Neural cell (in vitro differentiated cells): ENCODE results near the gene ARID3A. TPM values are rescaled to one million over a fixed set of nuclear protein-coding genes. Genes with fewer than 3 reads are reported as not detected.
A peak's percentile ranks its signal among the peaks of the same experiment; 100 is the strongest.

ENCODE experiments used
- H2AFZ ChIP-seq: fragments of 200-600, 300-800 bp; sonication (generic), shearing (Covaris generic); 2 replicates; pipeline ENCODE4 v1.6.0; 2014; ENCODE audit warnings: low read depth, mild to moderate bottlenecking, antibody characterized with exemption, low read length, moderate library complexity
- H3F3A ChIP-seq: fragments of 200-600 bp; shearing (Covaris generic); 2 replicates; pipeline ENCODE4 v1.6.1; 2016; ENCODE audit warnings: mild to moderate bottlenecking, moderate library complexity, mixed read lengths, antibody characterized with exemption, low read length; ENCODE audit not compliant: insufficient read depth, poor library complexity, severe bottlenecking
- H3K27ac ChIP-seq: fragments of 200-600, 300-800 bp; sonication (generic), shearing (Covaris generic); 2 replicates; pipeline ENCODE4 v1.5.1; 2014; ENCODE audit warnings: mild to moderate bottlenecking, low read length, moderate library complexity
- H3K27me3 ChIP-seq: fragments of 300-800, 200-600 bp; sonication (generic), shearing (Covaris generic); 2 replicates; pipeline ENCODE4 v1.6.0; 2014; ENCODE audit warnings: mild to moderate bottlenecking, low read depth, low read length, moderate library complexity; ENCODE audit not compliant: insufficient read depth
- H3K36me3 ChIP-seq: fragments of 300-800, 200-600 bp; sonication (generic), shearing (Covaris generic); 2 replicates; pipeline ENCODE4 v1.5.1; 2014; ENCODE audit warnings: mild to moderate bottlenecking, antibody characterized with exemption, low read length, moderate library complexity; ENCODE audit not compliant: insufficient read depth
- H3K4me2 ChIP-seq: fragments of 300-800, 200-600 bp; sonication (generic), shearing (Covaris generic); 2 replicates; pipeline ENCODE4 v1.6.0; 2014; ENCODE audit warnings: mild to moderate bottlenecking, low read length
- H3K4me3 ChIP-seq: fragments of 300-800, 200-600 bp; sonication (generic), shearing (Covaris generic); 2 replicates; pipeline ENCODE4 v1.5.1; 2014; ENCODE audit warnings: mild to moderate bottlenecking, low read length, moderate library complexity
- H3K79me2 ChIP-seq: fragments of 200-600 bp; shearing (Covaris generic); replicated peaks from 2 replicates; pipeline ENCODE4 v1.6.0; 2014; ENCODE audit warnings: mild to moderate bottlenecking, low read length, moderate library complexity; ENCODE audit not compliant: insufficient read depth
- H3K9ac ChIP-seq: fragments of 300-800, 200-600 bp; sonication (generic), shearing (Covaris generic); 2 replicates; pipeline ENCODE4 v1.6.1; 2016; ENCODE audit warnings: mild to moderate bottlenecking, low read length, mixed read lengths
- H3K9me2 ChIP-seq: fragments of 200-600 bp; shearing (Covaris generic); 2 replicates; pipeline ENCODE4 v1.6.1; 2016; ENCODE audit warnings: mild to moderate bottlenecking, low read length, mixed read lengths; ENCODE audit not compliant: insufficient read depth
- H3K9me3 ChIP-seq: fragments of 200-600, 300-800 bp; sonication (generic), shearing (Covaris generic); 2 replicates; pipeline ENCODE4 v1.6.1; 2016; ENCODE audit warnings: mild to moderate bottlenecking, mixed run types, low read length, moderate library complexity, mixed read lengths
- H4K20me1 ChIP-seq: fragments of 200-600 bp; shearing (Covaris generic); 2 replicates; pipeline ENCODE4 v1.6.1; 2016; ENCODE audit warnings: mild to moderate bottlenecking, mixed run types; ENCODE audit not compliant: insufficient read depth
- EP300 ChIP-seq: fragments of 450-650 bp; conservative IDR thresholded peaks from 2 replicates; pipeline ENCODE4 v1.6.1; 2014; ENCODE audit warnings: antibody characterized with exemption, mild to moderate bottlenecking, moderate library complexity; ENCODE audit not compliant: poor library complexity, severe bottlenecking
- EZH2 ChIP-seq: fragments of 200-600, 300-800 bp; shearing (Covaris generic), sonication (generic); IDR thresholded peaks from 2 replicates; pipeline ENCODE4 v1.6.1; 2014; ENCODE audit warnings: antibody characterized with exemption, low read length, borderline replicate concordance, mild to moderate bottlenecking; ENCODE audit not compliant: insufficient read depth, poor library complexity, severe bottlenecking
- MXI1 ChIP-seq: fragments of 450-650 bp; conservative IDR thresholded peaks from 2 replicates; pipeline ENCODE4 v1.6.1; 2014; ENCODE audit warnings: antibody characterized with exemption, mild to moderate bottlenecking; ENCODE audit not compliant: poor library complexity, severe bottlenecking
- POLR2AphosphoS5 ChIP-seq: IDR thresholded peaks from 2 replicates; pipeline ENCODE4 v1.6.1; 2012
- RAD21 ChIP-seq: fragments of 450-650 bp; conservative IDR thresholded peaks from 2 replicates; pipeline ENCODE4 v1.6.1; 2014; ENCODE audit warnings: antibody characterized with exemption, mild to moderate bottlenecking, moderate library complexity
- REST ChIP-seq: IDR thresholded peaks from 2 replicates; pipeline ENCODE4 v1.6.1; 2012; ENCODE audit warnings: borderline replicate concordance
- SMC3 ChIP-seq: fragments of 450-650 bp; conservative IDR thresholded peaks from 2 replicates; pipeline ENCODE4 v1.6.1; 2014; ENCODE audit warnings: antibody characterized with exemption, mild to moderate bottlenecking, moderate library complexity; ENCODE audit not compliant: poor library complexity
- TAF1 ChIP-seq: IDR thresholded peaks from 2 replicates; pipeline ENCODE4 v1.6.1; 2012; ENCODE audit warnings: low read depth
- polyA plus RNA-seq: library from polyadenylated mRNA; depleted of rRNA; stranded (reverse); fragments of >200 nt; gene quantifications from 2 replicates; pipeline ENCODE4 v1.2.3, GENCODE V29; 2014
- TF ChIP-seq, protein P1 (sequence below): fragments of 450-650 bp; IDR thresholded peaks from 2 replicates; pipeline ENCODE4 v1.5.1; 2014; ENCODE audit warnings: antibody characterized with exemption, mild to moderate bottlenecking, moderate library complexity; ENCODE audit not compliant: poor library complexity, severe bottlenecking

The ARID3A gene
- polyA plus RNA-seq, 1 donor from 2014 or later = 11.4 TPM

DNA sequence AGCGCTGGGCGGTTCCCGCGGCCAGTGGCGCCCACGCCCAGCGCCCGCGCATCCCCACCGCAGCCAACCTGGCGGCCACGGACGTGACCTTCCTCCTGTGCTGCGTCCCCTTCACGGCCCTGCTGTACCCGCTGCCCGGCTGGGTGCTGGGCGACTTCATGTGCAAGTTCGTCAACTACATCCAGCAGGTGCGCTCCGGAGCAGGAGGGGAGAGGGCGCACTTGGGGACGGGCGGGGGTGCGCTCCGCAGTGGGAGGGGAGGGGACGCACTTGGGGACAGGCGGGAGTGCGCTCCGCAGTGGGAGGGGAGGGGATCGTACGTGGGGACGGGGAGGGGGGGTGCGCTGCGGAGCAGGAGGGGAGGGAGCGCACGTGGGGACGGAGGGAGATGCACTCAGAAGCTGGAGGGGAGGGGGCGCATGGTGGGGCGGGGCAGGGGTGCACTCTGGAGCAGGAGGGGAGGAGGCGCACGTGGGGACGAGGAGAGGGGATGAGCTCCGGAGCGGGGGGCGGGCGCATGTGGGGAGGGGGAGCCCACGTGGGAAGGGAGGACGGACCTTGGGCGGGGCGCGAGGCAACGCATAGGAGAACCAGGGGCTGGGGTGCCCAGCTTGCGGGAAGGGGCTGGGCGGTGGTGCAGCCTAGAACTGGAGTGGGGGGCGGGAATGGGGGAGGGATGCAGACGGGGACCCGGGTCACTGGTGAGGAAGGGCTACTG is 7.2 kb upstream of the ARID3A start (continued):
- no peak for TF ChIP-seq REST
- TF ChIP-seq POLR2AphosphoS5 = no peak
- no peak for TF ChIP-seq TAF1
- TF ChIP-seq SMC3 = no peak

GRCh38 chr19:919199-920050 is 6.4 kb upstream of the ARID3A start:
- peak overlapping the region; percentile 9 for H3K9ac ChIP-seq
- no peaks in the 10 kb centered on the region for H4K20me1 ChIP-seq
- H2AFZ ChIP-seq = no peak overlapping the region
- no peak overlapping the region for H3K27ac ChIP-seq
- H3K27me3 ChIP-seq = peaks cover 49% of the 10 kb centered on the region
- TF ChIP-seq, protein P1, sequence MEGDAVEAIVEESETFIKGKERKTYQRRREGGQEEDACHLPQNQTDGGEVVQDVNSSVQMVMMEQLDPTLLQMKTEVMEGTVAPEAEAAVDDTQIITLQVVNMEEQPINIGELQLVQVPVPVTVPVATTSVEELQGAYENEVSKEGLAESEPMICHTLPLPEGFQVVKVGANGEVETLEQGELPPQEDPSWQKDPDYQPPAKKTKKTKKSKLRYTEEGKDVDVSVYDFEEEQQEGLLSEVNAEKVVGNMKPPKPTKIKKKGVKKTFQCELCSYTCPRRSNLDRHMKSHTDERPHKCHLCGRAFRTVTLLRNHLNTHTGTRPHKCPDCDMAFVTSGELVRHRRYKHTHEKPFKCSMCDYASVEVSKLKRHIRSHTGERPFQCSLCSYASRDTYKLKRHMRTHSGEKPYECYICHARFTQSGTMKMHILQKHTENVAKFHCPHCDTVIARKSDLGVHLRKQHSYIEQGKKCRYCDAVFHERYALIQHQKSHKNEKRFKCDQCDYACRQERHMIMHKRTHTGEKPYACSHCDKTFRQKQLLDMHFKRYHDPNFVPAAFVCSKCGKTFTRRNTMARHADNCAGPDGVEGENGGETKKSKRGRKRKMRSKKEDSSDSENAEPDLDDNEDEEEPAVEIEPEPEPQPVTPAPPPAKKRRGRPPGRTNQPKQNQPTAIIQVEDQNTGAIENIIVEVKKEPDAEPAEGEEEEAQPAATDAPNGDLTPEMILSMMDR = no peak
- TF ChIP-seq SMC3 (no peak), RAD21 (no peak), EZH2 (peak; percentile 88), MXI1 (no peak), REST (no peak), TAF1 (no peak), EP300 (no peak), POLR2AphosphoS5 (peak; percentile 21)
- H3K4me3 ChIP-seq = peak overlapping the region; percentile 61
- no peaks in the 10 kb centered on the region for H3K79me2 ChIP-seq
- no peak overlapping the region for H3K4me2 ChIP-seq
- no peaks in the 10 kb centered on the region for H3K9me2 ChIP-seq
- no peaks in the 10 kb centered on the region for H3K9me3 ChIP-seq
- H3F3A ChIP-seq = no peaks in the 10 kb centered on the region
- no peaks in the 10 kb centered on the region for H3K36me3 ChIP-seq
